Astrocyte of the spinal cord (primary cell): ENCODE results near the gene ZNF628.

Source experiments
- DNase-seq: peaks from one replicate; pipeline ENCODE4 v3.0.0; 2011; ENCODE audit warnings: low read depth, low spot score
- H3K4me3 ChIP-seq: 2 replicates; pipeline ENCODE4 v1.5.1; 2011; ENCODE audit warnings: low read depth, mild to moderate bottlenecking, low read length, moderate library complexity
- in situ Hi-C: cut with HindIII; loops from 2 replicates; pipeline ENCODE4 v1.10.0; 2017; ENCODE audit warnings: low sequenced_read_pairs
- TF ChIP-seq, protein P1 (sequence below): IDR thresholded peaks from 2 replicates; pipeline ENCODE4 v1.5.1; 2012; ENCODE audit warnings: low read depth, mild to moderate bottlenecking, low read length, inconsistent platforms

The ZNF628 gene

DNA sequence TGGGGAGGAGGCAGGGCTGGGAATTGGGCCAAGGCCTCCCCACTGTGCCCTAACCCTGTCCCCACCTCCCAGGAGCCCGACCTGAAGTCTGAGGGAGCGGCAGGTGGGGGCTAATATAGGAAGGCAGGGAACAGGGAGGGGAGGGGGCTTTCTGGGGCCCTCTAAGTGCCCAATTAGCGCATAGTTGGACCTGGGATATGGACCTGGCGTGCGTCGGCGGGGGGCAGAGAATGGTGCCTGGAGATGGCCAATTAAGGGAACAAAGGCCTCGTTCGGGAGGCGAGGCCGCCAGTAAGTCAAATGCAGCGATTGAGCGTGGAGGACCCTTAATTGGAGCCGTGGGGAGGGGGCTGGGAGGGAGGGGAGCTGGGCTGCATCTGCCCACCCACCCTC is 11.8 kb upstream of the ZNF628 start, which contains the start of gene C19orf85:
C19orf85 (minus strand) TSS at position 90 of the 393 bp plus-strand sequence. CDS start 197 bp downstream, outside the sequence.
- TF ChIP-seq, protein P1, sequence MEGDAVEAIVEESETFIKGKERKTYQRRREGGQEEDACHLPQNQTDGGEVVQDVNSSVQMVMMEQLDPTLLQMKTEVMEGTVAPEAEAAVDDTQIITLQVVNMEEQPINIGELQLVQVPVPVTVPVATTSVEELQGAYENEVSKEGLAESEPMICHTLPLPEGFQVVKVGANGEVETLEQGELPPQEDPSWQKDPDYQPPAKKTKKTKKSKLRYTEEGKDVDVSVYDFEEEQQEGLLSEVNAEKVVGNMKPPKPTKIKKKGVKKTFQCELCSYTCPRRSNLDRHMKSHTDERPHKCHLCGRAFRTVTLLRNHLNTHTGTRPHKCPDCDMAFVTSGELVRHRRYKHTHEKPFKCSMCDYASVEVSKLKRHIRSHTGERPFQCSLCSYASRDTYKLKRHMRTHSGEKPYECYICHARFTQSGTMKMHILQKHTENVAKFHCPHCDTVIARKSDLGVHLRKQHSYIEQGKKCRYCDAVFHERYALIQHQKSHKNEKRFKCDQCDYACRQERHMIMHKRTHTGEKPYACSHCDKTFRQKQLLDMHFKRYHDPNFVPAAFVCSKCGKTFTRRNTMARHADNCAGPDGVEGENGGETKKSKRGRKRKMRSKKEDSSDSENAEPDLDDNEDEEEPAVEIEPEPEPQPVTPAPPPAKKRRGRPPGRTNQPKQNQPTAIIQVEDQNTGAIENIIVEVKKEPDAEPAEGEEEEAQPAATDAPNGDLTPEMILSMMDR: no peak
- in situ Hi-C loops: no loop called here
- DNase-seq: no peak
- H3K4me3 ChIP-seq: no peak within 1 kb of the TSS

DNA sequence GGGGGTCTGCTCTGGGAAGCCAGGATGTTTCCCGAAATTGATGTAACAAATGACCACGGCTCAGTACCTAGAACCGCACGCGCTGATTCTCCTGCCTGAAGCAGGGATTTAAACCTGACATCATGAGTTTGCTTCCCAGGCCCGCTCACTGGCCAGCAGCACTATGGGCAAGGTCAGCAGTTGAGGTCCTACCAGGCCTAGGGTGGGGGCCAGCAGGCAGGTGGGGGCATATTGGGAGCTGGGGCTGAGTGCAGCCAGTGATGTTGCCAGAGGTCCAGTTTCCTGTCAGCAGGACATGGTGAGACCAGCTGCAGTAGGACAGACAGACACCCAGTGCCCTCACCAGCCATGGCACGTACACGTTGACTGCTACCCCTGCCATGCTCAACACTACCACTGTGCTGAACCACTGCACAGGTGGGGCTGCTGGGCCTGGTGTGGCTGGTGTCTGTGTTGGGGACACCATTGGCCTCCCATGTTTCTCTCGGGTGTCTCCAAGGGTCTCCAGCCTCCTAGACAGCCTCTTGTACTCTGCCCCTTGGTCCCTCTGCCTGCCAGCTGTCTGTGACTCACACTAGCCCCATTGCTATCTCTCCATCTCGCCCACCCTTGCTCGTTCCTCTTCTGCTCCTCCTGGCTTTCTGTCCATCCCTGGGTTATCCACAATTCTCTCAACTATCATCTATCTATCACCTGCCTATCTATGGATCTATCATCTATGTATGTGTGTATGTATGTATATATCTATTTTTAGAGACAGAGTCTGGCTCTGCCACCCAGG is 10.8 kb upstream of the ZNF628 start:
- no peak for DNase-seq
- in situ Hi-C loops: no loop called here
- no peak overlapping the region for H3K4me3 ChIP-seq
- TF ChIP-seq, protein P1: no peak

DNA sequence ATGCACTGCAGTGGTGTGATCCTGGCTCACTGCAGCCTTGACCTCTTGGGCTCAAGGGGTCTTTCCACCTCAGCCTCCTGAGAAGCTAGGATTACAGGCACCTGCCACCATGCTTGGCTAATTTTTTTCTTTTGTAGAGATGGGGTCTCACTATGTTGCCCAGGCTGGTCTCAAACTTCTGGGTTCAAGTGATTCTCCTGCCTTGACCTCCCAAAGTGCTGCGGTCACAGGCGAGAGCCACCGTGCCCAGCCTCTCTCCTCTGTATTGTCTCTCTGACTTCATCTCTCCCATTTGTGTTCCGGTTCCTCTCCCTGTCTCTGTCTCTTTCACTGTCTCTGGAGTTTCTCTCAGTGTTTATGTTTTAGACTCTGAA is 10.2 kb upstream of the ZNF628 start:
- in situ Hi-C loops: no loop called here
- no peak overlapping the region for H3K4me3 ChIP-seq
- TF ChIP-seq, protein P1: no peak
- no peak for DNase-seq

DNA sequence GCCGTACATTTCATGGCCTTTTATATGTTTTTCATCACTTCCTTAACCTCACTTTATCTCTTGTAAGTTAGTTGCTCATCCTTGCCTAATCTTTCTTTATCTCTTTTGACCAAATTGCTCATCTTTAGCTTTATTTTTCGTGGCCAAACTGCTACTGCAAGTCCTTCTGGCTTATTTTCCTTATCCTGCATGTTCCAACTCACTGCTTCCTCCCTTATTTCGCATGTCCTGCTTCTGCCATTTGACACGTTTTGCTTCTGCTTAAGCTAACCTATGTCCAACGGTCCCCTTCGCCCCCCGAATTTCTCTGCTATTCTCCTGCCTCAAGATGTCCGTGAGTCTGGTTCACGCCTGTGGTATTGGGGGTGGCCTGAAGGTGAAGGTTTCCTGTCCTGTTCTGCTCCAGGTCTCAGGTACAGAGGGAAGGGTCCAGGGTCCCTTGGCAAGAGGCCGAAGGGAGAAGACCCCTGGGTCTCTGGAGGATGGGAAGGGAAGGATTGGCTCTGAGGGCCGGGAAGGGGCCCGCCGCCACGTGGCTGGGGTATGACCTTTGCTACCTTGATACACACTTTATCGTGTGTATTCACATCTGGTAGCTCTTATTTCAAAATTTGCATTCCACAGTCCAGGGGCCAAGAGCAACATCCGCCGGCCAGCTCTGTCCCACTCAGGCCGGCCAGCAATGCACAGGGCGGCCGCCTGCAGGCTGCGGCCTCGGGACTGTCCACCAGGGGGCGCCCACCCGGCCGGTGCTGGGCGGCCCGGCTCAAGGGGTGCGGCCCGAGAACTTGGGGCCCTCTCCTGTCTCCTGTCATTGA is 9.0 kb upstream of the ZNF628 start:
- H3K4me3 ChIP-seq: no peak overlapping the region
- in situ Hi-C loops: no loop called here
- TF ChIP-seq, protein P1: peak; percentile 91
- no peak for DNase-seq

DNA sequence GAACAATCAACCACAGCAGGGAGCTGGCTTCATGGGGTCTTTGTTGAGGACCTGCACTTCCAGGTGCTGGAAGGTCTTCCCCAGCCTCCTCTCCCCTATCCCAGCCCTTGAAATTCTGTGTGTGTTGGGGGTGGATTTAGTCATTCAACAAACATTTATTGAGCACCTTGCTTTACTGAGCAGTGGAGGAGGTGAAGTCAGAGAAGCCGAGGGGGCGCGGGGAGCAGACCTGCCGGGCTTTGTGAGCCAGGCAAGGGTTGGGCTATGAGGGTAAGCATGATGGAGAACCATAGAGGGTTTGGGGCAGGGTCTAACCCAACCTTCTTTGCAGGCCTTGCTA is 8.4 kb upstream of the ZNF628 start:
- TF ChIP-seq, protein P1: no peak
- no peak for DNase-seq
- no peak overlapping the region for H3K4me3 ChIP-seq
- in situ Hi-C loops: no loop called here

DNA sequence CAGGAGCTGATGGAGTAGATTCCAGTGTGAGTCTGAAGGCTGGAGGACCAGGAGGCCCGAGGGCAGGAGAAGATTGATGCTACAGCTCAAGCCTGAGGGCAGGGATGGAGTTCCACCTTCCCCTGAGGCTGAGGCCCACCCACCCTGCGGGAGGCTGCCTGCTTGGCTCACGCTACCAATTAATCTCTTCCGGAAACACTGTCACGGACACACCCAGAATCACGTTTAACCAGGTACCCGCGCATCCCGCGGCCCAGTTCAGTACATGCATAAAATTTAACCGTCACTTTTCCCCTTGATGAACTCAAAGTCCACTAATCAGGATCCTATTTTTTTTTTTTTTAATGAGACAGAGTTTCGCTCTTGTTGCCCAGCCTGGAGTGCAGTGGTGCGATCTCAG is 5.2 kb upstream of the ZNF628 start:
- no peak for DNase-seq
- no peak overlapping the region for H3K4me3 ChIP-seq
- TF ChIP-seq, protein P1: no peak
- in situ Hi-C loops: no loop called here
